GM13977 (cell line): ENCODE data around the gene GUCY2C.

ENCODE experiments used
- DNase-seq: peaks from one replicate; pipeline ENCODE4 v3.0.0; 2012; ENCODE audit warnings: low spot score
- CTCF ChIP-seq: IDR thresholded peaks from 2 replicates; pipeline ENCODE4 v1.5.1; 2012; ENCODE audit warnings: mild to moderate bottlenecking, control low read depth; ENCODE audit not compliant: insufficient read depth; ENCODE audit errors: extremely low read depth, missing control alignments
- in situ Hi-C: fragments of 300-500 bp; cut with MboI; formaldehyde crosslinking; loops from one replicate; pipeline ENCODE4 v1.12.0; 2022; ENCODE audit warnings: low sequenced_read_pairs, low pct_unique_long_range_greater_than_20kb, mixed read lengths, inconsistent platforms; ENCODE audit not compliant: unreplicated experiment

Gene GUCY2C

GRCh38 chr12:14611640-14612203, 84.7 kb downstream of the GUCY2C start:
- in situ Hi-C loops = no loop called here
- TF ChIP-seq CTCF = no peak
- no peak for DNase-seq

DNA sequence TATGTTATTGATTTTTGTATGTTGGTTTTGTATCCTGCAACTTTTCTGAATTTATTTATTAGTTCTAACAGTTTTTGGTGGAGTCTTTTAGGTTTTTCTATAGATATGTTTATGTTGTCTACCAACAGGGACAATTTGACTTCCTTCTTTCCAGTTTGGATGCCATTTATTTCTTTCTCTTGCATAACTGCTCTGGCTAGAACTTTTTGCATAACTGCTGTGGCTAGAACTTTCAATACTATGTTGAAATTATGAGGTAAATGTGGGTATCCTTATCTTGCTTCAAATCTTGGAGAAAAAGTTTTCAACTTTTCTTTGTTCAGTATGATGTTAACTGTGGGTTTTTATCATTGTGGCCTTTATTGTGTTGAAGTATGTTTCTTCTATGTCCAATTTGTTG, 88.8 kb downstream of the GUCY2C start:
- no peak for TF ChIP-seq CTCF
- DNase-seq = no peak
- in situ Hi-C loops = no loop called here

GRCh38 chr12:14605401-14605989, 90.9 kb downstream of the GUCY2C start:
- no peak for DNase-seq
- TF ChIP-seq CTCF = no peak
- in situ Hi-C loops = no loop called here

- DNase-seq = no peak
- in situ Hi-C loops = no loop called here
Measured at GRCh38 chr12:14601692-14602478, 94.5 kb downstream of the GUCY2C start.

DNA sequence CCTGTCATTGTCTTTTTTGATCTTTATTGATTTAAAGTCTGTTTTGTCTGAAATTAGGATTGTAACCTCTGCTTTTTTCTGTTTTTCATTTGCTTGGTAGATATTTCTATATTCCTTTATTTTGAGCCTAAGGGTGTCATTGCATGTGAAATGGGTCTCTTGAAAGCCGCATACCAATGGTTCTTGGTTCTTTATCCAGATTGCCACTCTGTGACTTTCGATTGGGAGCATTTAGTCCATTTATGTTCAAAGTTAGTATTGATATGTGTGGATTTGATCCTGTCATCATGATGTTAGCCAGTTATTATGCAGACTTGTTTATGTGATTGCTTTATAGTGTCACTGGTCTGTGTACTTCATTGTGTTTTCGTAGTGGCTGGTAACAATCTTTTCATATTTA, 98.9 kb downstream of the GUCY2C start:
- in situ Hi-C loops = no loop called here
- TF ChIP-seq CTCF = no peak

More at GRCh38 chr12:14601692-14602478, 94.5 kb downstream of the GUCY2C start:
- no peak for TF ChIP-seq CTCF

GRCh38 chr12:14591719-14592118, 104.7 kb downstream of the GUCY2C start:
- TF ChIP-seq CTCF = no peak
- no peak for DNase-seq
- in situ Hi-C loops = no loop called here

More for the DNA sequence above, 98.9 kb downstream of the GUCY2C start:
- no peak for DNase-seq
